ENCODE measurements around the gene CRY2. TPM values are rescaled to one million over a fixed set of nuclear protein-coding genes. Genes with fewer than 3 reads are reported as not detected.

Gene CRY2
- total RNA-seq, 1 donor from 2014 or later: 62.3 TPM

GRCh38 chr11:45877845-45878244 lies 30.6 kb downstream of the CRY2 start:
- DNase-seq (no peak), ATAC-seq (no peak)
- Histone ChIP-seq H3K4me1 (no peaks in the 10 kb centered on the region), H3K27ac (no peak overlapping the region), H3K9me3 (no peaks in the 10 kb centered on the region), H3K36me3 (peaks cover 97% of the 10 kb centered on the region), H3K27me3 (ENCODE audit: low read depth) (no peaks in the 10 kb centered on the region), H3K4me3 (no peak overlapping the region)
- TF ChIP-seq CTCF (IDR thresholded peaks at IDR 0.05): no peak
- intact Hi-C loops (cut with DNase I): no loop called here

- Histone ChIP-seq H3K27me3 (ENCODE audit: low read depth) (no peaks in the 10 kb centered on the region), H3K27ac (no peak overlapping the region), H3K9me3 (no peaks in the 10 kb centered on the region), H3K36me3 (peaks cover 76% of the 10 kb centered on the region), H3K4me1 (no peaks in the 10 kb centered on the region), H3K4me3 (no peak overlapping the region)
- DNase-seq (no peak), ATAC-seq (no peak)
- intact Hi-C loops (cut with DNase I): no loop called here
- no peak for TF ChIP-seq CTCF (IDR thresholded peaks at IDR 0.05)
Observed at GRCh38 chr11:45879803-45880686, 32.8 kb downstream of the CRY2 start.

GRCh38 chr11:45880772-45881570 lies 33.7 kb downstream of the CRY2 start:
- Histone ChIP-seq H3K27me3 (ENCODE audit: low read depth) (no peaks in the 10 kb centered on the region), H3K4me1 (no peaks in the 10 kb centered on the region), H3K4me3 (no peak overlapping the region), H3K9me3 (no peaks in the 10 kb centered on the region), H3K27ac (no peak overlapping the region), H3K36me3 (peaks cover 67% of the 10 kb centered on the region)
- ATAC-seq (no peak), DNase-seq (no peak)
- intact Hi-C loops (cut with DNase I): no loop called here
- TF ChIP-seq CTCF (IDR thresholded peaks at IDR 0.05): no peak

DNA sequence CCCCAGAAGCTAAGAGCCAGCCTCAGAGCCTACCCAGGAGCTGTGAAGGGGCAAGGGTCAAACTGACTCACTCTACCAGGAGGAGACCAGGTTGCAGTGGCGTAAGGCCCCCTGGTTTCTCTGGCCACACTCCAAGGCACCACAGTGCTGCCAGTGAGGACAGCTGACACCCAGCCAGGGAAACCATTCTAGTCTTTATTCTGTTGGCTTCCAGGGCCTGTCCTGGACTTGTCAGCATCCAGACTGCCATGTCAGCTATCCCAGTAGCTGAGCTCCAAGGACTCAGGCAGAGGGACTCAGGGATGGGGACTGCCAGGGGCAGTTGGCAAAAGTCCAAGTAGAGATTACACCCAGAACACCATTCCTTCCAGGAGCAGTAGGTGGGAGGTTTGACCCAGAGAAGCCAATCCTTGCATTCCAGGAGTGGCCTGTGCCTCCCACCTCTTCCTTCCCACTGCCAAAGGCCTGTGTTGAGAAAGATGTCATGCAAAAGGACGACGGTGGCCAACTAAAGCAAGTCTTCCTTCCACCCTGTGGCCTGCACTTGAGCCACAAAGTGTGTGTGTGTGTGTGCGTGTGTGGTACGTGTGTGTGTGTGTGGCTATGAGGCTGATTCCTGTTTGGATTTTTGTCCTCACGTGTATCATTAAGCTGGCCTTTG lies 34.6 kb downstream of the CRY2 start:
- H3K4me3 ChIP-seq: no peak overlapping the region
- no peak for TF ChIP-seq CTCF (IDR thresholded peaks at IDR 0.05)
- H3K27ac ChIP-seq: no peak overlapping the region
- H3K27me3 ChIP-seq (ENCODE audit: low read depth): no peaks in the 10 kb centered on the region
- H3K9me3 ChIP-seq: no peaks in the 10 kb centered on the region
- peaks cover 58% of the 10 kb centered on the region for H3K36me3 ChIP-seq
- H3K4me1 ChIP-seq: no peaks in the 10 kb centered on the region
- intact Hi-C loops (cut with DNase I): no loop called here
- no peak for ATAC-seq
- DNase-seq: no peak

DNA sequence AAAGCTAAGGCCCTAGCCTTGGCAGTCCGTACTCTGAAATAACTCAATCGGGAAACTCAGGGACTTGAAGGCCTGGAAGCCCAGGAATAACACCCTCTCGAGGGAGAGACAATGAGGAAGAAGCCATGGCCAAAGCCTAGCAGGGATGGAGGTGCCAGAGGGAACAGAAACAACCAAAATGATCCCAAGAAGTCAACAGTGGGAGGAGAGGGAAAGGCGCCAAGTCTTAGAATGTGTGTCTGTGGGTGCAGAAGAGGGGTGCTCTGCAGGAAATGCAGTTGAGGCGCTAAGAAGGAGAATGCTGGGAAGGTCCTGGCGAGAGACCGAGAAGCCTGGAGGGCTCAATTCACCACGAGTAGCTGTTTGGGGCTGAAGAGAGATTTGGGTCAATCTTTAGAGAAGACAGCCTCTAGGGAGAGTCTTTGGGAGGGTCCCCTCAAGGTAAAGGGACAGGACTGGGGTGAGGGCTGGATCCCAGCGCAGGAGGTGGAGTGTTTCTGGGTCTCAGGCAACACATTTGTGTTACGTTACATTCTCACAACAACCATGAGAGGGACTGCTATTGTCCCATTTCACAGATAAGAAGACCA lies 37.4 kb downstream of the CRY2 start:
- Histone ChIP-seq H3K4me3 (no peak overlapping the region), H3K36me3 (peaks cover 33% of the 10 kb centered on the region), H3K27ac (no peak overlapping the region), H3K4me1 (no peaks in the 10 kb centered on the region), H3K27me3 (ENCODE audit: low read depth) (no peaks in the 10 kb centered on the region), H3K9me3 (no peaks in the 10 kb centered on the region)
- TF ChIP-seq CTCF (IDR thresholded peaks at IDR 0.05): no peak
- no peak for DNase-seq
- no peak for ATAC-seq
- intact Hi-C loops (cut with DNase I): no loop called here
